BJ (cell line): ENCODE data around the gene EIF2D. TPM values are rescaled to one million over a fixed set of nuclear protein-coding genes. Genes with fewer than 3 reads are reported as not detected.
A peak's percentile ranks its signal among the peaks of the same experiment; 100 is the strongest.
"Not testable (repeated sequence)": the region's sequence is repeated elsewhere in the genome, so short reads cannot be mapped to it uniquely, and the experiment has no call there.

ENCODE experiments used
- CTCF ChIA-PET: fragments of 350-600 bp; formaldehyde crosslinking; extraction: SDS; loops from one replicate; lab custom pipeline; 2021; ENCODE audit warnings: antibody characterized with exemption, inconsistent platforms; lab: Yijun Ruan, JAX
- POLR2A ChIA-PET: fragments of 300-600 bp; sonication (Branson Sonifier 250); formaldehyde crosslinking; extraction: SDS; loops from one replicate; lab custom pipeline; 2021; ENCODE audit warnings: antibody characterized with exemption; lab: Charles Lee
- DNase-seq: peaks from one replicate; pipeline ENCODE4 v3.0.0-alpha.2; 2011; ENCODE audit warnings: low read depth
- H3K27me3 ChIP-seq: 2 replicates; pipeline ENCODE4 v1.6.0; 2011; ENCODE audit warnings: low read length; ENCODE audit not compliant: control insufficient read depth, insufficient read depth
- H3K36me3 ChIP-seq: 2 replicates; pipeline ENCODE4 v1.5.1; 2011; ENCODE audit warnings: low read length; ENCODE audit not compliant: control insufficient read depth, insufficient read depth
- H3K4me3 ChIP-seq: 2 replicates; pipeline ENCODE4 v1.5.1; 2011; ENCODE audit warnings: low read depth, mild to moderate bottlenecking, control low read depth, low read length
- CTCF ChIP-seq: IDR thresholded peaks from 2 replicates; pipeline ENCODE4 v1.5.1; 2011; ENCODE audit warnings: low read depth, mild to moderate bottlenecking, control low read depth, inconsistent platforms, low read length, moderate library complexity; ENCODE audit not compliant: insufficient read depth
- polyA plus RNA-seq: library from polyadenylated mRNA; depleted of rRNA; stranded (reverse); fragments of >200 nt; gene quantifications from 2 replicates; pipeline ENCODE4 v1.2.3, GENCODE V29; 2011

EIF2D gene
- polyA plus RNA-seq, 1 experiment = 97.4 TPM

GRCh38 chr1:206583707-206584648 is 28.3 kb downstream of the EIF2D start:
- Histone ChIP-seq H3K27me3 (no peaks in the 10 kb centered on the region), H3K36me3 (peaks cover 1% of the 10 kb centered on the region; the same call in 1 of the 2 replicates), H3K4me3 (no peak overlapping the region)
- ChIA-PET POLR2A (no interaction called here), CTCF (interaction anchor here (0.6 to 7.5 kb wide), 40 partner anchors 8 to 586 kb away, joined by 3 to 150 read pairs (median 5); partner anchors contain the start of genes EIF2D, IKBKE and RASSF5)
- peak; percentile 90 for TF ChIP-seq CTCF
- DNase-seq = no peak

GRCh38 chr1:206582971-206583706 is 29.1 kb downstream of the EIF2D start:
- ChIA-PET CTCF (interaction anchor here (0.6 to 7.5 kb wide), 36 partner anchors 7 to 373 kb away, joined by 3 to 150 read pairs (median 6); partner anchors contain the start of genes EIF2D, IKBKE and RASSF5), POLR2A (no interaction called here)
- no peak for TF ChIP-seq CTCF
- peaks cover 1% of the 10 kb centered on the region; the same call in 1 of the 2 replicates for H3K36me3 ChIP-seq
- H3K27me3 ChIP-seq = no peaks in the 10 kb centered on the region
- DNase-seq = no peak
- H3K4me3 ChIP-seq = no peak overlapping the region

GRCh38 chr1:206582537-206582936 is 29.7 kb downstream of the EIF2D start:
- no peak for DNase-seq
- POLR2A ChIA-PET = no interaction called here
- H3K4me3 ChIP-seq = no peak overlapping the region
- TF ChIP-seq CTCF = no peak
- H3K36me3 ChIP-seq = peaks cover 1% of the 10 kb centered on the region; the same call in 1 of the 2 replicates
- CTCF ChIA-PET = interaction anchor here (0.8 to 7.5 kb wide), 17 partner anchors 9 to 237 kb away, joined by 4 to 150 read pairs (median 9); partner anchors contain the start of gene IKBKE
- H3K27me3 ChIP-seq = no peaks in the 10 kb centered on the region

GRCh38 chr1:206581571-206581981 is 30.7 kb downstream of the EIF2D start:
- Histone ChIP-seq H3K27me3 (no peaks in the 10 kb centered on the region), H3K4me3 (no peak overlapping the region), H3K36me3 (peaks cover 1% of the 10 kb centered on the region; the same call in 1 of the 2 replicates)
- no peak for DNase-seq
- no peak for TF ChIP-seq CTCF
- CTCF ChIA-PET = interaction anchor here (0.6 to 2.5 kb wide), 5 partner anchors 15 to 108 kb away, joined by 3 to 22 read pairs (median 3); no protein-coding TSS in a partner anchor
- POLR2A ChIA-PET = no interaction called here

GRCh38 chr1:206581114-206581497 is 31.2 kb downstream of the EIF2D start:
- CTCF ChIA-PET = interaction anchor here (0.6 to 2.5 kb wide), 7 partner anchors 14 to 109 kb away, joined by 3 to 22 read pairs (median 4); no protein-coding TSS in a partner anchor
- H3K4me3 ChIP-seq, H3K27me3 ChIP-seq, H3K36me3 ChIP-seq, POLR2A ChIA-PET, DNase-seq: not testable (repeated sequence)
